ENCODE results near the gene OSM.
"Not testable (repeated sequence)": the region's sequence is repeated elsewhere in the genome, so short reads cannot be mapped to it uniquely, and the experiment has no call there.

Gene OSM

DNA sequence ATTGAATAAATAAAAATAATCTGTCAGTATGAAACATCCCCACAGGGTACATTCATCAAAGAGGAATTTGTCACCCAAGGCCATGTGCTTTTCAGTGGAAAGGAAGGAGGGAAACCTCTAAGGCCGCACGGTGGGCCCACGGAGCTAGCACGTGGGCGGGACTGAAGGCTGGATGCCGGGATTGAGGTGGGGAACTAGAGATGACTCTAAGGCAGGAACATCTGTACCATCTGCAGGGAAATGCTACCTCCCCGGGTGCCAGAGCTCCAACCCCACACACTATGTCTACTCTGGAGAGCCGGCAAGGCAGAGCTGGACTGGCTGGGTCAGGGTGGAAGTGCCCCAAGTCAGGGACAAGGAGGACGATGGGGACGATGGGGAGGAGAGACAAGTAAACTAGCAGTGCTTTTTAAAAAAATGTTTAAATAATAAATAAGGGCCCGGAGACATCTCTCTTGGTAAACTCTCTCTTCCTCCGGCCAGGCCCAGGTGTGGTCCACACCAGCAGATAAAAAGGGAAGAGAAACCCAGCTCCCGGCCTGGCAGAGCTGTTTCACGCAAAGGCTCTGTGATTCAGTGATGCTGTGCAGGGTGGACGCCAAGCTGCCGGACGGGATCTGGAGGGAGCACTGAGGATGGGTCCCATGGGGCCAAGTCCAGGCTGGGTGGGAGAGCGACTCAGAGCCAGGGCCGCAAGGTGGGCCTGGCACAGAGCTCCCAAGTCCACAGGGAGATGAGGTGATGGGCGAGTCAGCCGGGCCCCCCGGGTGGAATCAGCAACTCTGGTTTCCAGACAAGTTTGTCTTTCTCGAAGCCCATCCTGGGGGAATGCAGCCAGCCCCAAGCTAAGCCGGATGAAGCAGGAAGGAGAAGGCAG is 25.9 kb downstream of the OSM start:
- peak; percentile 24 for DNase-seq

DNA sequence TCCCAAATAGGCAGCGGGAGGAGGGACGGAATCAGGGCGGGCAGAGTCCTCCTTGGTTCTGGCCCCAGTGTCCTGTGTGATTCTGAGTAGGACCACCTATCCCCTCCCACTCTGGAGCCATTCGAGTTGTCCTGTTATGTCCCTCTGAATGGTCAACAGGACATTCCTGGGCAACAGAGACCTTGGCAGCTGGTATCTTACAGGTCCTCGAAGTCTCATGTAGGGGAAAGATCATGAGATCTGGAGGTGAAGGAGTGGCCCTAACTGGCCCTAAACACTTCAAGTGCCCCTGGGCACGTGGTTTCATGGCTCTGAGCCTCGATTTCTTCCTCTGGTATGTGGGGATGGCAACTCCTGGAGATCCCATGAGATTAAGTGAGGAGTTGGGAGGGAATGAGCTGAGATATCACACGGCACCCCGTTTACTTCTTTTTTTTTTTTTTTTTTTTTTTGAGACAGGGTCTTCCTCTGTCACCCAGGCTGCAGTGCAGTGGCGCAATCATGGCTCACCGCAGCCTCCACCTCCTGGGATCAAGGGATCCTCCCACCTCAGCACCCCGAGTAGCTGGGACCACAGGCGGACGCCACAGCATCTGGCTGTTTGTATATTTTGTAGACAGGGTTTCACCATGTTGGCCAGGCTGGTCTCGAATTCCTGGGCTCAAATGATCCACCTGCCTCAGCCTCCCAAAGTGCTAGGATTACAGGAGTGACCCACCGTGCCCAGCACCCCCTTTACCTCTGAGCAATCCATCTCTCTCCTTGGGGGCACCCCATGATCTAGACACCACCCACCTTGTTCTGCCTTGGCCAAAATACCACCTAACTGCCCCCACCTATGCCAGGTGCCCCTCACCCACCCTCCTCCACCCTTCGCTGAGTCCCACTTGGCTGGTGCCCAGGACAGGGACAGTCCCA is 26.9 kb downstream of the OSM start:
- DNase-seq = no peak

DNA sequence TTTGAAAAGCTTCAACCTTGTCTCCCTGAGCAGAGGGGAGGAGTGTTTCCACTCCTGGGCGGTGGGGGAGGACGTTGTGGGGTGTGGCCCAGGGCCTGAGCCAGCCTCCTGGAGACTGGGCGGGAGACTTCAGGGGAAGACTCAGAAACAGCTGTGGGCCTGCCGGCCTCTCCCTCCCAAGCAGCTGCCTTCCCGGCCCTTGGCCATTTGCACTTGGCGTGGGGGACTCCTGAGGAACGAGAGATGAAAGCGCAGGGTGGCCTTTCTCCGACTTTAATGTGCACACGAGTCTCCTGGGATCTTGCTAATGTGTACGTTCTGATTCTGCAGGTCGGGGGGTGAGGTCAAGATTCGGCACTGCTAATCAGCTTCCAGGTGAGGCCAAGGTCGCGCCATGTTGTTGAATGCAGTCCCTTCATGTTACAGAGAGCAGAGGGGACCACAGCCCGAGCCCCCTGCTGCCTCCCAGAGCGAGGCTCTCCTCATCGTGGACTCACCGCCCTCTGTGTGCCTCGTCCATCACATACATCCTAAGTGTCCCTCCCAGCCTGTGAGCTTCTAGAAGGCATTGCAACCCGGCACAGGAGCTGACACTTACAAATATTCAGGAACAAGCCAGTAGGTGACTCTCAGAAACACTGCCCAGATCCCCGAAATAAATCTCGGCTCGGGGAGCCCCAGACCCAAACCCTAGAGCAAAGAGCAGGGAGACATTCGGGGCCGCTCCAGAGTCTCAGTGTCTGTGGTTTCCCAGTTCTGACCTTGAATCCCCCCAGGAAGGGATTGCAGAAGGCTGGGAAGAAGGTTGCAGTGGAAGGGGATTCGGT is 27.8 kb downstream of the OSM start:
- peak; percentile 80 for DNase-seq

DNA sequence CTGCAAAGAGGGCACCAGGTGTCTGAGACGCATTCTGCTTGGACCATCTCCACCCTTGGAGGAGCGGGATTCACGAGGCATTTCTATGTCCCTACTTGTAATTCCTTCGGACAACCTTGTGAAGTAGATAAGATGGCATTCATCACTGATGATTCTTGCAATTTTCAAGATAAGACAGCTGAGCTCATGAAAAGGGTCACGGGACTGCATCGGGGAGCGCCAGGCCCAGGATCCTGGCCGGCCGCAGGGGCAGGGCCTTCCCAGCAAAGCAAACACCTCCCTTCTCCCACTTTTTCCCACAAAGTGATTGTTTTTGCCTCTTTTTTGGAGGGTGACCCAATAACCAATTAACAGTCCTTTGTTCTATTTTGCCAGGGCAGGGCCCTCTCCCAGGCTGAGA is 28.5 kb downstream of the OSM start:
- no peak for DNase-seq

DNA sequence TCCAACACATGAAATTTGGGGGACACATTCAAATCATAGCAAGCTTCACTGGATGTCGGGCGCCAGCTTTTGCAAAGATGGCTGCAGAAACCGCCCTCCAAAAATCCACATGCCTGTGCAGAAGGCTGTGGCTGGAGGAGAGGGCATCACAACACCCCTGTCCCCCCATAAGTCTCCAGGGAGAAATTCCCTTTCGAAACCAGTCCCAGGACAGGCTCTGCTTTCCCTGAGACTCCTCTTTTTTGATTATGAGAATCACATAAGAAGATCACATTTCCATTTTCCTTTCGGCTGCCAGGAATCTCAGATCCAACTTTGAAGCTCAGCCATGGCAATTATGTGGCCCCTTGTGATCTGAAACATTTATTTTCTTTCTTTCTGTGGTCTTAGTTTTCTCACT is 29.8 kb downstream of the OSM start:
- peak; percentile 24 for DNase-seq

DNA sequence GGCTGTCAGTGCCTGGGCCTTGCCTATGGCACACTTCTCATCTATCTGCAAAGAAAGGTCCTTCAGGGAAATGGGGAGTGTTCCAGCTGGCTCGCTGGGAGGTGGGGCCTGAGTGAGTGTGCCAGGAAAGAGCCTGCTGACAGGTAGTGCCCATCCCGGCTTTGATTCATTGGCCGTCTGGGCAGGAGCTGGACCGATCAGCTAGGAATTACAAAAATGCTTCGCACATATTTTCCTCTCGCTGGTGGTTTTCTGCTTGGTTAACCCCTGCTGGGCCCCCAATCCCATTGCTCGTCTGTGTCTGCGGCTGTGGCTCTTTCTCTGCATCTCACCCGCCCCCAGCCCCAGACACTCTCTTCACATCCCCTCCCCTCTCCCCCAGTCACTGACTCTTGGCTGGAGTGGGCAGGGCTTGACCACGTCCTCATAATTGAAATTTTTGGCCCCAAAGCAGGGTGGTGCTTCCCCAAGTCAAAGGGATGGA is 30.9 kb downstream of the OSM start:
- DNase-seq = peak; percentile 70

DNA sequence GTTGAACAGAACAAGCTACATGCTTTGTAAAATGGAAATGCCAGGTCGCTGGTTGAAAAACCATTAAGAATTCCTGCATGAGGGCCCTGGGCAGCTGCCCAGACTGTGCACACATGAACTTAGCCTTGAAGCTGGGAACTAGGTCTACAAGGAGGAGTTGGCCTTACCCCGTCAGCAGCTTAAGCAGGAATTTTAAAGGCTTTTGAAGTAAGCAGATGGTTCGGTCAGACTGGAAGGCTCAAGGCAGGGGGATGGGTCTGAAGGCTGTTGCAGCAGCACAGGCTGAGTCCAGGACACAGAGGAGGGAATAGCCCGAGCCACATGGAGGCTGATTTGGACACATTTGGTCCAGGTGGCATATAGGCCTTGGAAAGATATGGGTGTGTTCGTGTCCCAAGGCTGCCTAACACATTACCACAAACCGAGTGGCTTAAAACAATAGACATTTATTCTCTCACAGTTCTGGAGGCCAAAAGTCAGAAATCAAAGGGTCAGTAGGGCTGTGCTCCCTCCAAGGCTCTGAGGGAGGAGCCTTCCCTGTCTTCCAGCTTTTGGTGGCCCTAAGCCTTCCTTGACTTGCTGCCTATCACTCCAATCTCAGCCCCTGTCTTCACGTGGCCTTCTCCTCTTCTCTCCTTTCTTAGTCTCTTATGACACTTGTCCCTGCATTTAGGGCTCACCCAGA is 31.7 kb downstream of the OSM start:
- peak; percentile 81 for DNase-seq

DNA sequence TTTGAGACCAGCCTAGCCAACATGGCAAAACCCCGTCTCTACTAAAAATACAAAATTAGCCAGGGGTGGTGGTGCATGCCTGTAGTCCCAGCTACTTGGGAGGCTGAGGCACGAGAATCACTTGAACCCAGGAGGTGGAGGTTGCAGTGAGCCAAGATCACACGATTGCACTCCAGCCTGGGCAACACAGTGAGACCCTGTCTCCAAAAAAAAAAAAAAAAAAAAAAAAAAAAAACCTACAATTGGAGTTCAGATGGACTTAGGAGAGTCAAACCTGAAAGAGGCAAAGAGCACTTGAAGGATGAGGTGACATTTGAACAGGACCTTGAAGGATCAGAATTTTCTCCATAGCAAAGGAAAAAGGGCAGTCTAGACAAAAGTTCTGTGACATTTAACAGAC is 32.3 kb downstream of the OSM start:
- not testable (repeated sequence) for DNase-seq

DNA sequence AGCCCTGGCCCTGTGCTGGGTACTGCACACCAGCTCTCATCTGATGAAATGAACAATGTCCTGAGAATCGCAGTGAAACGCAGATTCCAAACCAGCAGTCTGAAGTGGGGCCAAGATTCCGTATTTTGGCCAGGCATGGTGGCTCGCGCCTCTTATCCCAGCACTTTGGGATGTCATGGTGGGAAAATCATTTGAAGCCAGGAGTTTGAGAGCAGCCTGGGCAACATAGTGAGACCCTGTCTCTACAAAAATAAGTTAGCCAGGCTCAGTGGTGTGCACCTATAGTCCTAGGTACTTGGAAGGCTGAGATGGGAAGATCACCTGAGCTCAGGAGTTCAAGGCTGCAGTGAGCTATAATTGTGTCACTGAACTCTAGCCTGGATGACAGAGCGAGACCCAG is 33.1 kb downstream of the OSM start:
- DNase-seq = peak; percentile 49

DNA sequence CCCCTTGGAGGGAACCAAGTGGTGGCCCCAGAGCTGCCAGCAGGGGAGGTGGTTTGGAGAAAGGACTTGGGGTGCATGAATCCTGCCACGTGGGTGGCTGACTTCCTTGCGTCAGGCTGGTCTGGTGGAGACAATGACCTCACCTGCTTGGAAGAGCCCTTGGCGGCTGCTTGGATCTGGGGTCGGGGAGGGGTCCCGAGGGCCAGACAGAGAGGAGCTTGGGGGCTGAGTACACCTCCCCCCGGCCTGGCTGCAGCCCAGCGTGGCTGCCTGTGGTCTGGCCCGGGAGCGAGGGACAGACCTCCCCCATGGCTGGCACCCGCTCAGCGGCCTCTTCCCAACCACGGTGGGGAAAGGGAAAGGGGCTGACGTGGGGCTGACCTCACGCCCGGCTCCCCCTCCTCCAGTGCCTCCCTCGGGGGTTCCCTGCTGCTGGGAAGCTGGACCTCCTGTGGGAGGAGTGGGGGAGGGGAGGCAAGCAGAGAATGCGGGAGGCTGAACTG is 33.9 kb downstream of the OSM start:
- peak; percentile 73 for DNase-seq

DNA sequence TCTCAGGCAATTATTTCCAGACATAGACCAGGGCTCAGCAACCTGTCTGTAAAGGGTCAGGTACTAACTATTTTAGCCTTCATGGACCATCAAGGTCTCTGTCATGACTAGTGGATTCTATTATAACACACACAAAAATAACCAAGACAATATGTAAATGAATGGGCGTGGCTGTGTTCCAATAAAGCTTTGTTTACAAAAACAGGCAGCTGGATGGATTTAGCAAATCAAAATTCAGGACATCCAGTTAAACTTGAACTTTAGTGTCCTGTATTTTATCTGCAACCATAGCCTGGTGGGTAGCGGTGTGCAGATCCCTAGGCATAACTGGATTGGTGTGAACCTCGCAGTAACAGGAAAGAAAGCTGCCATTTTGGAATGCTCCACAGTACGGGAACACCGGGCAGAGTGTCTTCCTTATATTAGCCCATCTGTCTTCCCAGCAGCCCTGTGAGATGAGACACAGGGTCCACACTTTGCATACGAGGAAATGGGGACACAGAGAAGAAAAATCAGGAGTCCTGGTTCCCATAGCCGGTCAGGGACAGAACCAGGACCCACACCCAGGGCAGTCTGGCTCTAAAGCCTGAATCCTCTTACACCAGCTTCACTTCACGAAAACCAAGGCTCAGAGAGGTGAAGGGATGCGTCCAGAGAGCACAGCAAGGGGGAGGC is 35.7 kb downstream of the OSM start:
- DNase-seq = no peak

DNA sequence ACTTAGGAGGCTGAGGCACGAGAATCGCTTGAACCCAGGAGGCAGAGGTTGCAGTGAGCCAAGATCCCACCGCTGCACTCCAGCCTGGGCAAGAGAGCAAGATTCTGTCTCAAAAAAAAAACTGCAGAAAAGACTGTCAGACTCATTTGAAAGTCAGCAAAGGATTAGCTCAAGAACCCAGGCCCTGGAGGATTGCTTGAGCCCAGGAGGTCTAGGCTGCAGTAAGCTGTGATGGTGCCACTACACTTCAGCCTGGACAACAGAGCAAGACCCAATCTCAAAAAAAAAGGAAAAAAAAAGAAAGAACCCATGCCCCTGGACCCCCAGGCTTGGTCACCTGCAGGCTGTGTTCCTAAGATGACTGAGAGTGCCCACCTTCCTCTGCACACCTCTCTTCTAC is 36.3 kb downstream of the OSM start:
- no peak for DNase-seq

DNA sequence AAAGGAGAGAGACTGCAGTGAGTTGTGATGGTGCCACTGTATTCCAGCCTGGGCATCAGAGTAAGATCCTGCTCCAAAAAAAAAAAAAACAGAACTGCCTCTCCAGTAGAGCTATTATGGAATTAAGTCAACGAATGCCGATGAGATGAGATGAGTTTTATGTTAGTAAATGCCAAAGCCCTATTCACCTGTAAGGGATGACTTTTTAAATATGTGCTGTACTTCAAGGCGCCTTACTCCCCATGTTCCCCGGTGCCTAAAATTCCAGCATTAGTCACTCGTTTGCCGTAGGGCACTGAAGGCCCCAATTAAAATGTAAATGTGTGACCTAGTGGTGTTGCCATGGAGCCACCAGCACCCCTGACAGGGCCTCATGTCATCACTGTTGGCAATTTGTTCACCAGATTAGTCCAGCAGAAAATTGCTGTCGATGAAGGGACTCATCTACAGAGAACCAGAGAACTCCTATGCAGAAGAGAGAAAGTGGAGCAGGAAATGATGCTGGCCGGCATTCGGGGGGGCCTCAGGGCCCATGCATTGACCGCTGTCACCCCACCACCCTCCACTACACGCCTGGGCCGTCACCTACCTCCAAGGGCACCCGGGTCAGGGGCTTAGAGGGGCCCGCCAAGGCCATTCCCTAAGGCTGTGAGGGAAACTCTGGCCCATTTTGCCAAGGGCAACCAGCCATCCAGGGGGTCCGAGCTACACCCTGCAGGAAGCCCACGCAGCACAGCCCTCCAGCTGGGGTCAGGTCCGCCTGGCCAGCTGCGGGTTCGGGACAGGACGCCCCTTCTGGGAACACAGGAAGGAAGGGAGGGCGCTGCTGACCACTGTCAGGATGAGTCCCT is 37.9 kb downstream of the OSM start:
- no peak for DNase-seq

DNA sequence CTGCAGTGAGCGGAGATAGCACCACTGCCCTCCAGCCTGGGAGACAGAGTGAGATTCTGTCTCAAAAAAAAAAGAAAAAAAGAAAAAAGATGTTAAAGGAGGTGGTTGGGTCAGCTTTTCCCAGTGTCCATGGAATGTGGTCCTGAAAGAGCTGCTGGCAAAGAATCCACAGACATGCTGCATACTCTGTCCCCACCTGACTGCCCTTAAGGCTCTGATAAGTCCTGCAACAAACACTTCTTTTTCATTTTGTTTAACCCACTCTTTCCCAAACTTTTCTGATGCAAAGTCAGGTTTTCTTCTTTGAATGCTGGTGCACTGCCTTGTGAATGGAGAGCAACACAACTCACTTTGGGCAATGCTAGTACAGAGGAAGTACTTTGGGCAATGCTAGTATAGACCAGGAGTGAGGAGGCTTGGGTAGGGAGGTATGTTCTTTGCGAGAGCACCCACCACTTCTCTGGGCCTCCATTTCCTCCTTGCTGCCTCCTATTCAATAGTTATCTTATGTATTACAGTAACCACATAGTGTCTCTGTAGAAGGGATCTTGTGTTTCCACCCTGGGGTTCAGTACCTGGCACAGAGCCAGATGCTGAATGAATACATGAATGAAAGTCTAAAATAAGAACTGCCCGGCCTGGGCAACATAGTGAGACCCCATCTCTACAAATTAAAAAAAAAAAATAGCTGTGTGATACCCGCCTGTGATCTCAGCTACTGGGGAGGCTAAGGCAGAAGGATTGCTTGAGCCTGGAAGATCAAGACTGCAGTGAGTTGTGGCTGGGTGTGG is 39.0 kb downstream of the OSM start:
- no peak for DNase-seq

DNA sequence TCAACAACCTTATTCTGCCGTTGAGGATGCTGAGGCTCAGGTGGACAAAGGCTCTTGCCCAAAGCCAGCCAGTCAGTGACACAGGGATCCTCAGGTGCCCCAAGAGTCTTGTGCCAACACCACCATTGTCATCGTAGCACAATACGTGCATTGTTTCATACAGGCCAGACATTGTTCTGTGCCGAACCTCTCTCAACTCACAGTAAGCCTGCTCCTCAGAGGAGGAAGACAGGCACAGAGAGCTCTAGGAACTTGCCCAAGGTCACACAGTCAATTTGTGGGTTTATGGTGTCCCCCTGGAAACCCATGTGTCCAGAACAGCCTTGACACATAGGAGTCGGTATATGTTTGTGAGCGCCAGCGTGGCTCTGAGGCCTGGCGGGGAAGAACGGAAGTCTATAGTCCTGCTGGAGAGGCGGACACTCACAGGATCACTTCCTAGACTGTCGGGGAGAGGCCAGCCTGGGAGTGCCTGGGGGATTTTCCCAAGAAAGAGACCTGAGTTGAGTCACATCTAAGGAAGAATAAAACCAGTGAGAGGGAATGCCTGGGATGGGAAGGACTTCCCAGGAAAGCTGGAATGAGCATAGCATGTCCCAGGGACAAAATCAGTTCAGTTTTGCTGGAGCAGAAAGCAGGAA is 40.3 kb downstream of the OSM start:
- DNase-seq = no peak

DNA sequence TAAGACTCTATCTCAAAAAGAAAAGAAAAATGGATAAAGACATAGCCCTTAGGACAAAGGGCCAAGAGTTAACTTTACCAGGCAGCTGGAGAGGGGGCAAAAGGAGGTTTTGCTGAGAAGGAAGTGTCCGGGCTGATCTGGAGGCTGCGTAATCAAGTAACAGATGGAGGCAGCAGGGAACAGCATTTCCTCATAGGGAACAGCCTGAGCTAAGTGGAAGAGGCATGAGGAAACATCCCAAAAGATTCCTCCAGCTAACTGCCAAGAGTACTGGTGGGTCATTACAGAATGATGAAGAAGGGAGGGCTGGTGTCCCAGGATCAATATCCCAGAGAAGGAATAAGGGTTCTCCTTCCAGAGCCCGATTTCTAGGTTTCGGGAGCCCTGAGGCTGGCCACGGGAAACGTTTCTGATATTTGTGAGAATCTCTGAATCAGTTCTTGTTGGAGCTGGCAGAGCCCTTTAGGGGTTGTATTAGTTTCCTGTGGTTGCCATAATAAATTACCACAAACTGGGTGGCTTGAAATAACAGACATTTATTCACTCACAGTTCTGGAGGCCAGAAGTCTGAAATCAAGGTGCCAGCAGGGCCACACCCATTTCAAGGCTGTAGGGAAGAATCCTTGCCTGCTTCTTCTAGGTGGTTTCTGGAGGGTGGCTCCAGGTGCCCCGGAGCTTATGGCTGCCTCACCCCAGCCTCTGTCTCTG is 41.3 kb downstream of the OSM start:
- no peak for DNase-seq

DNA sequence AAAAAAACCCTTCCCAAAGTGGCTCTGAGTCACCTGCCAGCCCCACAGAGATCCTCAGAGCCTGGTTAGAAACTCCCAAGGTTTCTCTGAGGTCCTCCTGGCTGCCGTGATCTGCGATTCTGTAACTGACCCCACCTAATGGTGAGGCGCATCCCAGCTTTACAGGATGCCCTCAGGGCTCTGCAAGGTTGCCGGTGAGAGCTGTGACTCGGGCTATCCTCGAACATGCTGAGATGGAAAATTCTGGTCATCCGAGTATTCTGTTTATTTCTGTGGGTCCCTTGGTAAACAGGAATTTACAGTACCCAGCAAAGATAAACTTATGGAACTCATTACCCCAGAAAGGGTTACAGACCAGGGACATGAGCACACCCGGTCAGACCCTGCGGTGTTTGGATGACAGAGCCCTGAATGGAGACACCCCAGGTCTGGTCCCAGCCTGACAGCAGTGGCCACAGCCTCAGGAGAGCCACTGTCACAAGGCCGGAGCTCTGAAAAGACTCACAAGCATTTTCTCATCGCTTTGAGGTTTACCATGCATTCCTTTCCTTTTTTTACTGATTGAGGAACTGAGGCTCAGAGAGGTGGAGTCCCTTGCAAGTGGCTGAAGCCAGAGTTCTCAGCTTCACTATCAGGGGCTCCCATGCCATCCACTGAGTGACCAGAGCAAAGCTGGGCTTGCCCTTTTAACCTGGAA is 42.3 kb downstream of the OSM start:
- DNase-seq = no peak

DNA sequence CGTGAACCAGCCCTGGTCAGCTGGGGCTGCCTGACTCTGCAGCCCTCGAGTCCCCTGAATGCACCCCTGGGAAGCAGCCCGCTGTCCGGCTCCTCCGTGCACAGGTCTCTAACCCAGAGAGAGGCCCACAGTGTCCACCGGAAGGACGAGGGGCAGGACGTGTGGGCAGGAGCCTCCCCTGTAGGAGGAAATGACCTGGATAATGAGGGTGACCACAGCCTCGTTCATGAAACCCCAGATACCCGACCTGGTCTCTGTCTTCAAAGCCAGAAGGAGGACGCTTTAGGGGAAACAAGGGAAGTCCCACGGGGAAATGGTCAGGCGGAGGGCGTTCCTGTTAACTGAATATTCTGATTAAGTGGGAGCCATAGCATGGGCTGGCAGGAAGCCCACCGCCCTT is 43.3 kb downstream of the OSM start:
- DNase-seq = no peak

Data from left hindlimb (tissue), 1 donor.